Thoracic aorta (tissue), 2 donors: ENCODE data around the gene TFRC. TPM values are rescaled to one million over a fixed set of nuclear protein-coding genes. Genes with fewer than 3 reads are reported as not detected.

ENCODE experiments used
- ATAC-seq: fragments of 150-250 bp; one replicate; pipeline ENCODE4 v1.8.0; 2017; ENCODE audit warnings: low read depth; ENCODE audit not compliant: insufficient number of reproducible peaks, low FRiP score
- DNase-seq: peaks from one replicate; pipeline ENCODE4 v3.0.0-alpha.2; 2020; ENCODE audit warnings: low spot score
- H3K27ac ChIP-seq, 2 donors: fragments of 200-600 bp; sonication (generic); 1 replicate in 1 of 2; 2 replicates in 1 of 2; pipeline ENCODE4 v1.5.1; 2016; ENCODE audit warnings: mild to moderate bottlenecking in 2 of 2, moderate library complexity in 2 of 2
- H3K27me3 ChIP-seq: fragments of 200-600 bp; sonication (generic); replicated peaks from 2 replicates; pipeline ENCODE4 v1.6.0; 2016; ENCODE audit warnings: mild to moderate bottlenecking; ENCODE audit not compliant: insufficient read depth
- H3K36me3 ChIP-seq: fragments of 200-600 bp; sonication (generic); one replicate; pipeline ENCODE4 v1.5.1; 2016
- H3K4me1 ChIP-seq, 2 donors: fragments of 200-600 bp; sonication (generic); 1 replicate in 1 of 2; 2 replicates in 1 of 2; pipeline versions ENCODE4 v1.5.1 to v1.6.0; 2016; ENCODE audit warnings: low read depth in 2 of 2, mild to moderate bottlenecking in 1 of 2; ENCODE audit not compliant: control insufficient read depth in 1 of 2
- H3K4me3 ChIP-seq: fragments of 200-600 bp; sonication (generic); 2 replicates; pipeline ENCODE4 v1.5.1; 2016; ENCODE audit warnings: mild to moderate bottlenecking
- H3K9me3 ChIP-seq: fragments of 200-600 bp; sonication (generic); 2 replicates; pipeline ENCODE4 v1.5.1; 2016
- total RNA-seq, 2 donors: library from RNA; depleted of rRNA; stranded (reverse); fragments of >200 nt; gene quantifications; one replicate each; pipeline versions ENCODE4 v1.1.0 to v1.2.3, GENCODE V29; 2016
- TF ChIP-seq, protein P1 (sequence below): fragments of 200-600 bp; sonication (generic); IDR thresholded peaks from one replicate; pipeline ENCODE4 v1.5.1; 2019; ENCODE audit warnings: antibody characterized with exemption

Gene TFRC
- 100 to 1,000 TPM; 127 to 164 TPM for total RNA-seq

DNA sequence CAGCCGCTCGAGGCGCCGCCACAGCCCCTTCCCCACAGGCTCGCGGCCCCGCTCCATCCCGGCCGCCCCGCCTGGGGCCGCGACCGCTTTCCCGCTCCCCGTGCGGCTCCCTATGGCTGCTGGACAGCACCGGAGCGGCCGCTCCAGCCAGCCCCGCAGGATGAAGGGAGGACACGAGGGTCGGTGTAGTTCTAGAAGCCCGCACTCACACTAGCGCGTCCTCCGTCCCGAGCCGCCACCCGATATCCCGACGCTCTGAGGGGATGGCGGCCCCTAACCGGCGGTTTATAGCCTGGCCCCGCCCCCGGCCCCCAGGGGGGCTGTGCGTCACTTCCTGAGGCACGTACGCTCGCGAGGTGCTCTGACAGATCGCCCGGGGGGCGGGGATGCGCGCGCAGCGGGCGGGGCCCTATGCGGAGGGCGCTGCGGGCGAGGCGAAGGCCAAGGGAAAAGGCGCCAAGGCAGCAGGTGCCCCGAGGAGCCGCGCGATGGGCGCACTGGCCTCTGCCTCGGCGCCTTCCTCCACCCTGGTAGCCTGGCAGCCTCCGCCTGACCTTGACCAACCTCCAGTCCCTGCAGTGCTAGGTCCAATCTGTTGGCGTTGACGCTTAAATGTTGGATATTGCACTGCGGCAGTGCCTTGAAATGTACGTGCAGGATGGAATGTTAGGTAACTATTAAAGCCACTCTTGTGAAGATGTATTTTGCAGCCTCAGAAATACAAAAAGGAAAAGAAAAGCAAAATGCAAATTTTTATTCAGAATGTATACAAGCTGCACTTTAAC, at the start of gene TFRC:
TSS of gene TFRC (minus strand) at position 257 of the 785 bp plus-strand sequence. CDS start 4,991 bp downstream, outside the sequence.
- peak within 1 kb of the TSS; percentile 80 for H3K4me3 ChIP-seq
- peaks cover 5 to 16% of the 10 kb centered on the region in 2 donors for H3K4me1 ChIP-seq
- TF ChIP-seq, protein P1, sequence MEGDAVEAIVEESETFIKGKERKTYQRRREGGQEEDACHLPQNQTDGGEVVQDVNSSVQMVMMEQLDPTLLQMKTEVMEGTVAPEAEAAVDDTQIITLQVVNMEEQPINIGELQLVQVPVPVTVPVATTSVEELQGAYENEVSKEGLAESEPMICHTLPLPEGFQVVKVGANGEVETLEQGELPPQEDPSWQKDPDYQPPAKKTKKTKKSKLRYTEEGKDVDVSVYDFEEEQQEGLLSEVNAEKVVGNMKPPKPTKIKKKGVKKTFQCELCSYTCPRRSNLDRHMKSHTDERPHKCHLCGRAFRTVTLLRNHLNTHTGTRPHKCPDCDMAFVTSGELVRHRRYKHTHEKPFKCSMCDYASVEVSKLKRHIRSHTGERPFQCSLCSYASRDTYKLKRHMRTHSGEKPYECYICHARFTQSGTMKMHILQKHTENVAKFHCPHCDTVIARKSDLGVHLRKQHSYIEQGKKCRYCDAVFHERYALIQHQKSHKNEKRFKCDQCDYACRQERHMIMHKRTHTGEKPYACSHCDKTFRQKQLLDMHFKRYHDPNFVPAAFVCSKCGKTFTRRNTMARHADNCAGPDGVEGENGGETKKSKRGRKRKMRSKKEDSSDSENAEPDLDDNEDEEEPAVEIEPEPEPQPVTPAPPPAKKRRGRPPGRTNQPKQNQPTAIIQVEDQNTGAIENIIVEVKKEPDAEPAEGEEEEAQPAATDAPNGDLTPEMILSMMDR: no peak
- H3K36me3 ChIP-seq: no peaks in the 10 kb centered on the region
- ATAC-seq: peak; percentile 94
- DNase-seq: peak; percentile 74
- no peaks in the 10 kb centered on the region for H3K27me3 ChIP-seq
- H3K9me3 ChIP-seq: no peaks in the 10 kb centered on the region
- H3K27ac ChIP-seq: peak within 1 kb of the TSS; percentile 68 to 82

DNA sequence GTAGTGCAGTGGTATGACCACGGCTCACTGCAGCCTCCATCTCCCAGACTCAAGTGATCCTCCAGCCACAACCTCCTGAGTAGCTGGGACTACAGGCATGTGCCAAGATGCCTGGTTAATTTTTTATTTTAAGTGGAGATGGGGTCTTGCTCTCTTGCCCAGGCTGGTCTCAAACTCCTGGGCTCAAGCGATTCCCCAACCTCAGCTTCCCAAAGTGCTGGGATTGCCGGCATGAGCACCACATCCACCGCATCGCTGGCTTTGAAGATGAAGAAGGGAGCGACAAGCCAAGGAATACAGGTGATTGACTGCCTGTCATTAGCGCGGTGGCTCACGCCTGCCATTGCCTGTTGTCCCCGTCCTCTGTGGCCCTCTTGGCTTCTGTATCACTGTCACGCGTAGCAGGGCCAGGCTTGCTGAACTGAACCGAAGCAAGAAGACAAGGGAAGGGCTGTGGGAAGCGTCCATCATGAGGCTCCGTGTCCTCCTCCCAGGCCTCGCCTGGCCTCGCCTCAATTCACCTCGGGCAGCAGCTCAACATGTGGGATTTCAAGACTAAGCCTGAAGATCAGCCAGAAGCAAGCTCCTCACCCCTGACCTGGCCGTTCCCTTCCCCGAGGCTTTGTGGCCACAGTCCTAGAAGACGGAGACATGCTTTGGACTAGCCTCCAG, 46.4 kb upstream of the TFRC start:
- DNase-seq (no peak), ATAC-seq (no peak)
- no peak overlapping the region for H3K27ac ChIP-seq
- TF ChIP-seq, protein P1: no peak
- no peaks in the 10 kb centered on the region for H3K36me3 ChIP-seq
- H3K9me3 ChIP-seq: no peaks in the 10 kb centered on the region
- H3K4me1 ChIP-seq: no peaks in the 10 kb centered on the region
- H3K27me3 ChIP-seq: no peaks in the 10 kb centered on the region
- no peak overlapping the region for H3K4me3 ChIP-seq

DNA sequence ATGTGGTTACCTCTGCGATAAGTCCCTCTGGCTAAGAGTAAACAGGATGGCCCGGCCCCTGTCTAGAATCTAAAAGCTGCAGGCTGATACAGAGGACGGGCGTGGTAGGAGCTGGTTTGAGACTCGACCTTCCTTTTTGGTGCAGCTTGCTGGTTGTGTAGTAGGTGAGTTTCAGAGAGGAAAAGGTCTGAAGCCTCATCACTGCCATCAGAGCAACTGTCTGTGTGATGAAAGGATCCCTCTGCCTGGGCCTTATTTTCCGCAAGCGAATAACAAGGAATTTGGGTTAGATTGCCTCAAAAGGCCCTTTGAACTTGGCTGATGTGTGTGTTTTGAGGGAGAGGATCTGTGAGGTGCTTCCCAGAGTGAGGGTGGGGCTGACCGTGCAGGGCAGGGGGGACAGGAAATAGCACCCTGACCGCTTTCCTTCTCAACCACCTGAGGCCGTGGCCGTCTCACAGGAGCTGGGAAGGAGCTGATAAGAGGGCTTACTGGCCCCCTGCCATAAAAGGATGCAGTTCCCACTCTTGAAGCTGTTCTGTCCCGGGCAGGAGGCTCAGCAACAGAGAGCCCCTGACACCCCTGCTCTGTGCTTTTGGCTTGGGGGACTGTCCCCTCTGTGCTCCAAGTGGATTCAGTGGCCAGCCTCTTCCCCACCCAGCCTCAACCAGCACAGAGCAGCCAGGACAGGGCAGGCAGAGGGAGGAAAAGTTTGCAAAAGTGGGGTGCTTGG, 45.6 kb upstream of the TFRC start:
- Histone ChIP-seq H3K4me1 (no peaks in the 10 kb centered on the region), H3K4me3 (no peak overlapping the region), H3K36me3 (no peaks in the 10 kb centered on the region), H3K27me3 (no peaks in the 10 kb centered on the region), H3K27ac (no peak overlapping the region), H3K9me3 (no peaks in the 10 kb centered on the region)
- ATAC-seq: no peak
- TF ChIP-seq, protein P1: no peak
- no peak for DNase-seq

DNA sequence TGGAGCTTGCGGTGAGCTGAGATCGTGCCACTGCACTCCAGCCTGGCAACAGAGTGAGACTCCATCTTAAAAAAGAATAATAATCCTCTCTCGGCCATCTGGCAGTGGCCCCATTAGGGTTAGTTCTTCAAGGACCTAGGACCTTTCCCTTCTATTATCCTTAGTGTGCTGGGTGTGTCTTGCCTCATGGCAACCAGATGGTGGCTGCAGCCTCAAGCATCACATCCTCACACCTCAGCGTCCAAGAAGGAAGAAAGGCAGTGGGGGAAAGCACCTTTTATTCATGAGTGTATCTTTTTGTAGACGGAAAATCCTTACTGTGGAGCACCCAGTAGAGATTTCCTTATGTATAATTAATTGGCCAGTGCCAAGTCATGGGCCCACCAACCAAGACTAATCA, 42.7 kb upstream of the TFRC start:
- H3K4me3 ChIP-seq: no peak overlapping the region
- H3K27ac ChIP-seq: no peak overlapping the region
- no peaks in the 10 kb centered on the region for H3K27me3 ChIP-seq
- H3K9me3 ChIP-seq: no peaks in the 10 kb centered on the region
- ATAC-seq: no peak
- H3K36me3 ChIP-seq: no peaks in the 10 kb centered on the region
- DNase-seq: no peak
- H3K4me1 ChIP-seq: no peaks in the 10 kb centered on the region
- TF ChIP-seq, protein P1: no peak

DNA sequence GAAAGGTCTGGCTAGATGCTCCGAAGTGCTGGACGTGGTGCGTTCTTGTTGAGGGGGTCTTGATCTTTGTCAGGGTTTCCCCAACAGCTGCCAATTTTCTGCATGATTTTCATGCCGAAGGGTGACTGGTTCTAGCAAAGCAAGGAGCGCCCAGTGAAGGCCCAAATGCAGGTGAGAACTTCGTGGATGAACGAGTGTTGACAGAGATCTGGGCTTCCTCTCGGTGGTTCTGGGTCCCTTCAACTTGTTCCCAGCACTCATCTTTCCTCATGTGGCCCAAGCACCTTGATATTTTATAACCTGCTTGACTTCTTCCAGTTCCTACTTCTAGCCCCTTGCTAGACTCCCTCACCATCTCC, 40.8 kb upstream of the TFRC start:
- no peak for DNase-seq

More for the DNA sequence above, 40.8 kb upstream of the TFRC start:
- H3K9me3 ChIP-seq: no peaks in the 10 kb centered on the region
- no peaks in the 10 kb centered on the region for H3K36me3 ChIP-seq
- H3K4me1 ChIP-seq: no peaks in the 10 kb centered on the region
- H3K27me3 ChIP-seq: no peaks in the 10 kb centered on the region
- ATAC-seq: no peak
- TF ChIP-seq, protein P1: no peak
- H3K27ac ChIP-seq: no peak overlapping the region
- no peak overlapping the region for H3K4me3 ChIP-seq
